ENCODE measurements around the gene LRIT1.

DNA sequence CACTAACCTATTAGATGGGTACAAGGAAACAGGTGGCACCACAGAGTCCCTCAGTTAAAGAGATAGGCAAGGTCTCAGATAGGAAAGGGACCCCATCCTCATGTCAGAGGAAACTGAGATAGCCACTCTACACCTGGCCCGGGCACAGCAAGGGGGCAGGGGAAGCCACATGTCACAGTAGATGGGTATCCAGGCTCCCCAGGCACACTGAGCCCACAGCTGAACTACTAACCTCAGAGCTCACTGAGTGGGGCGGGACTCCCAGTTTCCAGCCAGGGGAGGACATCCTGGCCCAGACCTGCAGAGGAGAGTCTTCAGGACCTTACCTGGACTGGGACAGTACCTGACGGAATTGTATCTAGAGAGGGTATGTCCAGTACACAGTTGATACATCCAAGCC lies 50.7 kb downstream of the LRIT1 start:
- TF ChIP-seq, protein P1, sequence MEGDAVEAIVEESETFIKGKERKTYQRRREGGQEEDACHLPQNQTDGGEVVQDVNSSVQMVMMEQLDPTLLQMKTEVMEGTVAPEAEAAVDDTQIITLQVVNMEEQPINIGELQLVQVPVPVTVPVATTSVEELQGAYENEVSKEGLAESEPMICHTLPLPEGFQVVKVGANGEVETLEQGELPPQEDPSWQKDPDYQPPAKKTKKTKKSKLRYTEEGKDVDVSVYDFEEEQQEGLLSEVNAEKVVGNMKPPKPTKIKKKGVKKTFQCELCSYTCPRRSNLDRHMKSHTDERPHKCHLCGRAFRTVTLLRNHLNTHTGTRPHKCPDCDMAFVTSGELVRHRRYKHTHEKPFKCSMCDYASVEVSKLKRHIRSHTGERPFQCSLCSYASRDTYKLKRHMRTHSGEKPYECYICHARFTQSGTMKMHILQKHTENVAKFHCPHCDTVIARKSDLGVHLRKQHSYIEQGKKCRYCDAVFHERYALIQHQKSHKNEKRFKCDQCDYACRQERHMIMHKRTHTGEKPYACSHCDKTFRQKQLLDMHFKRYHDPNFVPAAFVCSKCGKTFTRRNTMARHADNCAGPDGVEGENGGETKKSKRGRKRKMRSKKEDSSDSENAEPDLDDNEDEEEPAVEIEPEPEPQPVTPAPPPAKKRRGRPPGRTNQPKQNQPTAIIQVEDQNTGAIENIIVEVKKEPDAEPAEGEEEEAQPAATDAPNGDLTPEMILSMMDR (conservative IDR thresholded peaks at IDR 0.05) = no peak
- no peak for TF ChIP-seq EZH2 (IDR thresholded peaks at IDR 0.05; ENCODE audit: low read depth)

Measured in PC-9 (cell line).